DOHH2 (cell line): ENCODE measurements around the gene GATD1.
A peak's percentile ranks its signal among the peaks of the same experiment; 100 is the strongest.

ENCODE experiments used
- H3F3A ChIP-seq: fragments of 200-600 bp; sonication (generic), shearing (Covaris generic); 2 replicates; pipeline ENCODE4 v1.6.0; 2016; ENCODE audit warnings: antibody characterized with exemption, mild to moderate bottlenecking; ENCODE audit not compliant: control insufficient read depth, insufficient read depth
- H3K27ac ChIP-seq: fragments of 200-600 bp; sonication (generic); 2 replicates; pipeline ENCODE4 v1.5.1; 2014; ENCODE audit warnings: low read depth, mild to moderate bottlenecking, low read length, moderate library complexity
- H3K27me3 ChIP-seq: fragments of 200-600 bp; sonication (generic); 2 replicates; pipeline ENCODE4 v1.6.1; 2014; ENCODE audit warnings: mild to moderate bottlenecking, low read length, mixed read lengths; ENCODE audit not compliant: control insufficient read depth
- H3K36me3 ChIP-seq: fragments of 200-600 bp; sonication (generic); 2 replicates; pipeline ENCODE4 v1.6.1; 2014; ENCODE audit warnings: mild to moderate bottlenecking, low read length, moderate library complexity, mixed read lengths; ENCODE audit not compliant: control insufficient read depth
- H3K4me1 ChIP-seq: fragments of 200-600 bp; sonication (generic); 2 replicates; pipeline ENCODE4 v1.6.1; 2014; ENCODE audit warnings: mild to moderate bottlenecking, low read length, mixed read lengths; ENCODE audit not compliant: control insufficient read depth
- H3K4me2 ChIP-seq: fragments of 200-600 bp; sonication (generic); 2 replicates; pipeline ENCODE4 v1.6.0; 2014; ENCODE audit warnings: mild to moderate bottlenecking, low read length, moderate library complexity
- H3K4me3 ChIP-seq: fragments of 200-600 bp; sonication (generic); 2 replicates; pipeline ENCODE4 v1.5.1; 2014; ENCODE audit warnings: mild to moderate bottlenecking, low read length, mixed read lengths
- H3K79me2 ChIP-seq: fragments of 200-600 bp; sonication (generic); 2 replicates; pipeline ENCODE4 v1.6.1; 2014; ENCODE audit warnings: mild to moderate bottlenecking, low read length, mixed read lengths; ENCODE audit not compliant: control insufficient read depth
- H3K9me2 ChIP-seq: fragments of 200-600 bp; sonication (generic); replicated peaks from 2 replicates; pipeline ENCODE4 v1.6.1; 2014; ENCODE audit warnings: mild to moderate bottlenecking, low read length, mixed read lengths; ENCODE audit not compliant: control insufficient read depth
- H3K9me3 ChIP-seq: fragments of 200-600 bp; sonication (generic); 2 replicates; pipeline ENCODE4 v1.6.1; 2014; ENCODE audit warnings: antibody characterized with exemption, low read length, mixed read lengths; ENCODE audit not compliant: control insufficient read depth, insufficient read depth
- H4K20me1 ChIP-seq: fragments of 200-600 bp; sonication (generic); 2 replicates; pipeline ENCODE4 v1.6.0; 2014; ENCODE audit warnings: low read depth, mild to moderate bottlenecking, antibody characterized with exemption, low read length, moderate library complexity; ENCODE audit not compliant: control insufficient read depth, insufficient read depth
- CTCF ChIP-seq: fragments of 200-600 bp; sonication (generic); IDR thresholded peaks from one replicate; pipeline ENCODE4 v1.5.1; 2014; ENCODE audit warnings: antibody characterized with exemption, mild to moderate bottlenecking, low read depth, low read length; ENCODE audit not compliant: poor library complexity, severe bottlenecking
- EZH2phosphoT487 ChIP-seq: fragments of 200-600 bp; sonication (generic); IDR thresholded peaks from 2 replicates; pipeline ENCODE4 v1.6.1; 2017; ENCODE audit warnings: borderline replicate concordance, mild to moderate bottlenecking, antibody characterized with exemption, low read length, moderate library complexity, mixed read lengths

GATD1 gene

GRCh38 chr11:813072-813455, 35.8 kb upstream of the GATD1 start:
- Histone ChIP-seq H3K36me3 (peaks cover 61% of the 10 kb centered on the region), H3K79me2 (peaks cover 39% of the 10 kb centered on the region), H4K20me1 (peaks cover 20% of the 10 kb centered on the region; the same call in 1 of the 2 replicates)

GRCh38 chr11:812390-812789, 35.1 kb upstream of the GATD1 start:
- H3K9me3 ChIP-seq: no peaks in the 10 kb centered on the region
- H3K4me3 ChIP-seq: no peak overlapping the region
- H3K4me2 ChIP-seq: peak overlapping the region; percentile 67; the same call in 1 of the 2 replicates
- no peaks in the 10 kb centered on the region for H3K9me2 ChIP-seq
- peaks cover 45% of the 10 kb centered on the region for H3K79me2 ChIP-seq
- peaks cover 20% of the 10 kb centered on the region; the same call in 1 of the 2 replicates for H4K20me1 ChIP-seq
- TF ChIP-seq EZH2phosphoT487 (no peak), CTCF (no peak)
- peaks cover 64% of the 10 kb centered on the region for H3K36me3 ChIP-seq
- no peak overlapping the region for H3K27ac ChIP-seq
- H3K27me3 ChIP-seq: no peaks in the 10 kb centered on the region
- peaks cover 59% of the 10 kb centered on the region for H3F3A ChIP-seq
- peaks cover 40% of the 10 kb centered on the region for H3K4me1 ChIP-seq

More at GRCh38 chr11:813072-813455, 35.8 kb upstream of the GATD1 start:
- TF ChIP-seq EZH2phosphoT487: no peak
- no peak for TF ChIP-seq CTCF
- Histone ChIP-seq H3K4me1 (peaks cover 35% of the 10 kb centered on the region), H3K4me2 (no peak overlapping the region), H3K4me3 (no peak overlapping the region), H3K27me3 (no peaks in the 10 kb centered on the region), H3K27ac (no peak overlapping the region), H3K9me3 (no peaks in the 10 kb centered on the region), H3F3A (peaks cover 58% of the 10 kb centered on the region), H3K9me2 (no peaks in the 10 kb centered on the region)

- TF ChIP-seq EZH2phosphoT487 (no peak), CTCF (peak; percentile 20)
- peaks cover 40% of the 10 kb centered on the region for H3K4me1 ChIP-seq
- H3K27ac ChIP-seq: peak overlapping the region; percentile 75
- peaks cover 57% of the 10 kb centered on the region for H3F3A ChIP-seq
- no peaks in the 10 kb centered on the region for H3K27me3 ChIP-seq
- peaks cover 64% of the 10 kb centered on the region for H3K36me3 ChIP-seq
- peak overlapping the region; percentile 91 for H3K4me3 ChIP-seq
- no peaks in the 10 kb centered on the region for H3K9me2 ChIP-seq
- H4K20me1 ChIP-seq: peaks cover 20% of the 10 kb centered on the region; the same call in 1 of the 2 replicates
- H3K79me2 ChIP-seq: peaks cover 48% of the 10 kb centered on the region
- no peaks in the 10 kb centered on the region for H3K9me3 ChIP-seq
- H3K4me2 ChIP-seq: peak overlapping the region; percentile 67
Observed at GRCh38 chr11:811446-812245, 34.4 kb upstream of the GATD1 start.
